ENCODE measurements around the gene B3GALNT2. TPM values are rescaled to one million over a fixed set of nuclear protein-coding genes. Genes with fewer than 3 reads are reported as not detected.

The B3GALNT2 gene
- total RNA-seq, 1 donor from 2014 or later, result 16.1 TPM

GRCh38 chr1:235455823-235456222, 48.4 kb downstream of the B3GALNT2 start:
- Mint-ChIP-seq H3K4me3 (no peak overlapping the region), H3K4me1 (no peaks in the 10 kb centered on the region), H3K27ac (no peak overlapping the region), H3K36me3 (ENCODE audit: low read depth) (peaks cover 8% of the 10 kb centered on the region), H3K9me3 (no peaks in the 10 kb centered on the region), H3K27me3 (no peaks in the 10 kb centered on the region)
- intact Hi-C loops (cut with micrococcal nuclease), result no loop called here
- DNase-seq, result no peak

GRCh38 chr1:235455097-235455496, 49.2 kb downstream of the B3GALNT2 start:
- Mint-ChIP-seq H3K4me1 (no peaks in the 10 kb centered on the region), H3K9me3 (no peaks in the 10 kb centered on the region), H3K27ac (no peak overlapping the region), H3K27me3 (no peaks in the 10 kb centered on the region), H3K4me3 (no peak overlapping the region), H3K36me3 (ENCODE audit: low read depth) (peaks cover 14% of the 10 kb centered on the region)
- no peak for DNase-seq
- intact Hi-C loops (cut with micrococcal nuclease), result no loop called here

- no peaks in the 10 kb centered on the region for H3K9me3 Mint-ChIP-seq
- H3K27me3 Mint-ChIP-seq, result no peaks in the 10 kb centered on the region
- intact Hi-C loops (cut with micrococcal nuclease), result no loop called here
- no peak for DNase-seq
- H3K4me1 Mint-ChIP-seq, result no peaks in the 10 kb centered on the region
- no peak overlapping the region for H3K4me3 Mint-ChIP-seq
- H3K27ac Mint-ChIP-seq, result no peak overlapping the region
- peaks cover 21% of the 10 kb centered on the region for H3K36me3 Mint-ChIP-seq (ENCODE audit: low read depth)
Measured at GRCh38 chr1:235454021-235454420, 50.2 kb downstream of the B3GALNT2 start.

- intact Hi-C loops (cut with micrococcal nuclease), result no loop called here
- no peak for DNase-seq
- Mint-ChIP-seq H3K27ac (no peak overlapping the region), H3K36me3 (ENCODE audit: low read depth) (peaks cover 31% of the 10 kb centered on the region), H3K27me3 (no peaks in the 10 kb centered on the region), H3K9me3 (no peaks in the 10 kb centered on the region), H3K4me1 (no peaks in the 10 kb centered on the region), H3K4me3 (no peak overlapping the region)
Measured at GRCh38 chr1:235450886-235451483, 53.3 kb downstream of the B3GALNT2 start.

- no peaks in the 10 kb centered on the region for H3K27me3 Mint-ChIP-seq
- H3K9me3 Mint-ChIP-seq, result no peaks in the 10 kb centered on the region
- H3K27ac Mint-ChIP-seq, result no peak overlapping the region
- H3K36me3 Mint-ChIP-seq (ENCODE audit: low read depth), result peaks cover 33% of the 10 kb centered on the region
- no peaks in the 10 kb centered on the region for H3K4me1 Mint-ChIP-seq
- no peak overlapping the region for H3K4me3 Mint-ChIP-seq
- intact Hi-C loops (cut with micrococcal nuclease), result no loop called here
- DNase-seq, result no peak
Measured at GRCh38 chr1:235450433-235450832, 53.8 kb downstream of the B3GALNT2 start.

- H3K27ac Mint-ChIP-seq, result no peak overlapping the region
- no peak overlapping the region for H3K4me3 Mint-ChIP-seq
- H3K9me3 Mint-ChIP-seq, result no peaks in the 10 kb centered on the region
- intact Hi-C loops (cut with micrococcal nuclease), result no loop called here
- DNase-seq, result no peak
- H3K27me3 Mint-ChIP-seq, result no peaks in the 10 kb centered on the region
- peaks cover 35% of the 10 kb centered on the region for H3K36me3 Mint-ChIP-seq (ENCODE audit: low read depth)
- no peaks in the 10 kb centered on the region for H3K4me1 Mint-ChIP-seq
Measured at GRCh38 chr1:235448616-235449015, 55.6 kb downstream of the B3GALNT2 start.

GRCh38 chr1:235442788-235443429, 61.3 kb downstream of the B3GALNT2 start:
- peaks cover 2% of the 10 kb centered on the region for H3K4me1 Mint-ChIP-seq
- intact Hi-C loops (cut with micrococcal nuclease), result no loop called here
- no peak overlapping the region for H3K4me3 Mint-ChIP-seq
- no peak overlapping the region for H3K27ac Mint-ChIP-seq
- no peaks in the 10 kb centered on the region for H3K27me3 Mint-ChIP-seq
- no peak for DNase-seq
- H3K36me3 Mint-ChIP-seq (ENCODE audit: low read depth), result peaks cover 38% of the 10 kb centered on the region
- no peaks in the 10 kb centered on the region for H3K9me3 Mint-ChIP-seq

GRCh38 chr1:235441159-235441685, 63.0 kb downstream of the B3GALNT2 start:
- Mint-ChIP-seq H3K9me3 (no peaks in the 10 kb centered on the region), H3K4me3 (no peak overlapping the region), H3K36me3 (ENCODE audit: low read depth) (peaks cover 44% of the 10 kb centered on the region), H3K4me1 (peaks cover 3% of the 10 kb centered on the region), H3K27me3 (no peaks in the 10 kb centered on the region), H3K27ac (peak overlapping the region; percentile 41)
- intact Hi-C loops (cut with micrococcal nuclease), result no loop called here
- DNase-seq, result no peak

GRCh38 chr1:235434001-235434400, 70.3 kb downstream of the B3GALNT2 start:
- peaks cover 28% of the 10 kb centered on the region for H3K36me3 Mint-ChIP-seq (ENCODE audit: low read depth)
- H3K27ac Mint-ChIP-seq, result no peak overlapping the region
- no peak for DNase-seq
- intact Hi-C loops (cut with micrococcal nuclease), result no loop called here
- no peaks in the 10 kb centered on the region for H3K9me3 Mint-ChIP-seq
- H3K27me3 Mint-ChIP-seq, result no peaks in the 10 kb centered on the region
- H3K4me3 Mint-ChIP-seq, result no peak overlapping the region
- peaks cover 2% of the 10 kb centered on the region for H3K4me1 Mint-ChIP-seq

- Mint-ChIP-seq H3K36me3 (ENCODE audit: low read depth) (peaks cover 13% of the 10 kb centered on the region), H3K27ac (no peak overlapping the region), H3K9me3 (no peaks in the 10 kb centered on the region), H3K4me1 (no peaks in the 10 kb centered on the region), H3K4me3 (no peak overlapping the region), H3K27me3 (no peaks in the 10 kb centered on the region)
- DNase-seq, result no peak
- intact Hi-C loops (cut with micrococcal nuclease), result no loop called here
Measured at GRCh38 chr1:235430991-235431390, 73.3 kb downstream of the B3GALNT2 start.

GRCh38 chr1:235429143-235429542, 75.1 kb downstream of the B3GALNT2 start:
- peaks cover 6% of the 10 kb centered on the region for H3K36me3 Mint-ChIP-seq (ENCODE audit: low read depth)
- no peaks in the 10 kb centered on the region for H3K9me3 Mint-ChIP-seq
- no peak overlapping the region for H3K4me3 Mint-ChIP-seq
- H3K27ac Mint-ChIP-seq, result no peak overlapping the region
- intact Hi-C loops (cut with micrococcal nuclease), result no loop called here
- H3K4me1 Mint-ChIP-seq, result peaks cover 3% of the 10 kb centered on the region
- DNase-seq, result no peak
- no peaks in the 10 kb centered on the region for H3K27me3 Mint-ChIP-seq

GRCh38 chr1:235427447-235427846, 76.8 kb downstream of the B3GALNT2 start:
- Mint-ChIP-seq H3K36me3 (ENCODE audit: low read depth) (peaks cover 3% of the 10 kb centered on the region), H3K9me3 (no peaks in the 10 kb centered on the region), H3K4me1 (peaks cover 13% of the 10 kb centered on the region), H3K4me3 (no peak overlapping the region), H3K27ac (no peak overlapping the region), H3K27me3 (no peaks in the 10 kb centered on the region)
- intact Hi-C loops (cut with micrococcal nuclease), result no loop called here
- DNase-seq, result no peak

GRCh38 chr1:235426680-235427079, 77.6 kb downstream of the B3GALNT2 start:
- H3K9me3 Mint-ChIP-seq, result no peaks in the 10 kb centered on the region
- DNase-seq, result no peak
- intact Hi-C loops (cut with micrococcal nuclease), result no loop called here
- no peaks in the 10 kb centered on the region for H3K27me3 Mint-ChIP-seq
- H3K36me3 Mint-ChIP-seq (ENCODE audit: low read depth), result peaks cover 2% of the 10 kb centered on the region
- H3K4me3 Mint-ChIP-seq, result no peak overlapping the region
- H3K27ac Mint-ChIP-seq, result no peak overlapping the region
- H3K4me1 Mint-ChIP-seq, result peaks cover 13% of the 10 kb centered on the region

- H3K9me3 Mint-ChIP-seq, result no peaks in the 10 kb centered on the region
- no peak for DNase-seq
- peaks cover 2% of the 10 kb centered on the region for H3K36me3 Mint-ChIP-seq (ENCODE audit: low read depth)
- H3K4me1 Mint-ChIP-seq, result peaks cover 13% of the 10 kb centered on the region
- no peak overlapping the region for H3K4me3 Mint-ChIP-seq
- intact Hi-C loops (cut with micrococcal nuclease), result no loop called here
- no peaks in the 10 kb centered on the region for H3K27me3 Mint-ChIP-seq
- H3K27ac Mint-ChIP-seq, result no peak overlapping the region
Measured at GRCh38 chr1:235426143-235426542, 78.1 kb downstream of the B3GALNT2 start.
